GM12864 (cell line): Measurements from ENCODE around the gene ZFAND3.

Source experiments
- DNase-seq: peaks from one replicate; pipeline ENCODE4 v3.0.0-alpha.2; 2011; ENCODE audit warnings: low read depth
- H3K4me3 ChIP-seq: 2 replicates; pipeline ENCODE4 v1.5.1; 2011; ENCODE audit warnings: mild to moderate bottlenecking, low read depth, low read length, control low read depth
- CTCF ChIP-seq: IDR thresholded peaks from 2 replicates; pipeline ENCODE4 v1.5.1; 2011; ENCODE audit warnings: low read depth, mild to moderate bottlenecking, moderate library complexity, low read length, control low read depth, inconsistent platforms; ENCODE audit errors: missing control alignments

The ZFAND3 gene

GRCh38 chr6:38112181-38112580, 292.7 kb downstream of the ZFAND3 start:
- no peak overlapping the region for H3K4me3 ChIP-seq
- no peak for DNase-seq
- TF ChIP-seq CTCF, result no peak

GRCh38 chr6:38113825-38114576, 294.5 kb downstream of the ZFAND3 start:
- no peak for TF ChIP-seq CTCF
- no peak overlapping the region for H3K4me3 ChIP-seq
- no peak for DNase-seq

GRCh38 chr6:38114976-38115625, 295.6 kb downstream of the ZFAND3 start:
- TF ChIP-seq CTCF, result no peak
- H3K4me3 ChIP-seq, result no peak overlapping the region
- DNase-seq, result no peak

GRCh38 chr6:38115626-38116008, 296.1 kb downstream of the ZFAND3 start:
- no peak for TF ChIP-seq CTCF
- no peak for DNase-seq
- H3K4me3 ChIP-seq, result no peak overlapping the region

- H3K4me3 ChIP-seq, result no peak overlapping the region
- TF ChIP-seq CTCF, result no peak
- no peak for DNase-seq
Observed at GRCh38 chr6:38116248-38116647, 296.7 kb downstream of the ZFAND3 start.

- no peak overlapping the region for H3K4me3 ChIP-seq
- DNase-seq, result no peak
- TF ChIP-seq CTCF, result no peak
Observed at GRCh38 chr6:38117281-38117680, 297.8 kb downstream of the ZFAND3 start.
